CD14-positive monocyte (primary cell): Measurements from ENCODE around the gene PDE8A. TPM values are rescaled to one million over a fixed set of nuclear protein-coding genes. Genes with fewer than 3 reads are reported as not detected.

Experiments
- DNase-seq, 3 donors: peaks; one replicate each; pipeline ENCODE4 v3.0.0-alpha.2; 2011 to 2022
- H2AFZ ChIP-seq: 2 replicates; pipeline ENCODE4 v1.6.0; 2012; ENCODE audit warnings: mild to moderate bottlenecking, low read depth, low read length, inconsistent platforms; ENCODE audit not compliant: insufficient read depth, poor library complexity, severe bottlenecking
- H3K27ac ChIP-seq, 2 donors: 1 replicate in 1 of 2; 2 replicates in 1 of 2; pipeline ENCODE4 v1.5.1; 2012 to 2013; ENCODE audit warnings: low read length in 2 of 2, control low read depth in 1 of 2, inconsistent platforms in 1 of 2, low read depth in 1 of 2, mild to moderate bottlenecking in 1 of 2
- H3K27me3 ChIP-seq, 2 donors: one replicate each; pipeline versions ENCODE4 v1.6.0 to v1.6.1; 2011 to 2013; ENCODE audit warnings: low read length in 2 of 2; ENCODE audit not compliant: control insufficient read depth in 2 of 2, insufficient read depth in 2 of 2
- H3K36me3 ChIP-seq, 2 donors: replicated peaks in 1 of 2; 1 replicate in 1 of 2; 2 replicates in 1 of 2; pipeline versions ENCODE4 v1.5.1 to v1.6.1; 2012 to 2013; ENCODE audit warnings: low read length in 2 of 2, control low read depth in 1 of 2, inconsistent platforms in 1 of 2, mild to moderate bottlenecking in 1 of 2; ENCODE audit not compliant: insufficient read depth in 2 of 2, control insufficient read depth in 1 of 2
- H3K4me1 ChIP-seq, 2 donors: 1 replicate in 1 of 2; 2 replicates in 1 of 2; pipeline versions ENCODE4 v1.5.1 to v1.6.1; 2012 to 2013; ENCODE audit warnings: low read length in 2 of 2, control low read depth in 1 of 2, inconsistent platforms in 1 of 2, mild to moderate bottlenecking in 1 of 2, moderate library complexity in 1 of 2; ENCODE audit not compliant: insufficient read depth in 2 of 2, control insufficient read depth in 1 of 2
- H3K4me2 ChIP-seq: replicated peaks from 2 replicates; pipeline ENCODE3; 2012; ENCODE audit warnings: low read length, moderate library complexity, mild to moderate bottlenecking; ENCODE audit not compliant: poor library complexity, severe bottlenecking; ENCODE audit errors: extremely low read depth
- H3K4me3 ChIP-seq, 3 experiments: fragments of 200-600 bp in 1 of 3; sonication (generic) in 1 of 3; replicated peaks in 1 of 3; 1 replicate in 2 of 3; 2 replicates in 1 of 3; pipeline ENCODE4 v1.5.1; 2011 to 2013; ENCODE audit warnings: low read length in 3 of 3, mild to moderate bottlenecking in 3 of 3, control low read depth in 2 of 3, low read depth in 2 of 3, inconsistent platforms in 1 of 3, moderate library complexity in 1 of 3
- H3K79me2 ChIP-seq: 2 replicates; pipeline ENCODE4 v1.6.0; 2012; ENCODE audit warnings: mild to moderate bottlenecking, control low read depth, inconsistent platforms, low read length, moderate library complexity; ENCODE audit not compliant: insufficient read depth
- H3K9ac ChIP-seq: 2 replicates; pipeline ENCODE4 v1.6.0; 2017; ENCODE audit warnings: low read length, mild to moderate bottlenecking; ENCODE audit not compliant: insufficient read depth, poor library complexity, severe bottlenecking
- H3K9me3 ChIP-seq, 2 donors: replicated peaks in 1 of 2; 1 replicate in 1 of 2; 2 replicates in 1 of 2; pipeline versions ENCODE4 v1.5.1 to v1.6.1; 2012 to 2013; ENCODE audit warnings: low read length in 2 of 2, control low read depth in 1 of 2; ENCODE audit not compliant: control insufficient read depth in 1 of 2, insufficient read depth in 1 of 2
- H4K20me1 ChIP-seq: 2 replicates; pipeline ENCODE4 v1.6.0; 2012; ENCODE audit warnings: mild to moderate bottlenecking, low read length, control low read depth, moderate library complexity; ENCODE audit not compliant: insufficient read depth
- H3K27ac Mint-ChIP-seq, 7 donors: one replicate each; pipeline ENCODE4 v1.8.0; 2020; ENCODE audit warnings: mild to moderate bottlenecking in 7 of 7, mixed read lengths in 7 of 7, moderate library complexity in 6 of 7, inconsistent platforms in 2 of 7
- H3K27me3 Mint-ChIP-seq, 3 donors: one replicate each; pipeline ENCODE4 v1.8.0; 2021 to 2022; ENCODE audit warnings: low read depth in 3 of 3, mild to moderate bottlenecking in 3 of 3, mixed read lengths in 3 of 3, moderate library complexity in 3 of 3, inconsistent platforms in 1 of 3
- H3K36me3 Mint-ChIP-seq, 2 donors: one replicate each; pipeline ENCODE4 v1.8.0; 2020; ENCODE audit warnings: mixed read lengths in 2 of 2, inconsistent platforms in 1 of 2, mild to moderate bottlenecking in 1 of 2
- H3K4me1 Mint-ChIP-seq: one replicate; pipeline ENCODE4 v1.8.0; 2020; ENCODE audit warnings: mild to moderate bottlenecking, mixed read lengths
- H3K4me3 Mint-ChIP-seq, 2 donors: one replicate each; pipeline ENCODE4 v1.8.0; 2020; ENCODE audit warnings: mild to moderate bottlenecking in 2 of 2, mixed read lengths in 2 of 2, moderate library complexity in 1 of 2
- H3K9me3 Mint-ChIP-seq, 7 donors: one replicate each; pipeline ENCODE4 v1.8.0; 2020 to 2022; ENCODE audit warnings: mixed read lengths in 7 of 7, mild to moderate bottlenecking in 6 of 7, moderate library complexity in 6 of 7, inconsistent platforms in 2 of 7
- CTCF ChIP-seq: fragments of 200-600 bp; IDR thresholded peaks from one replicate; pipeline ENCODE4 v1.8.0; 2022; ENCODE audit warnings: antibody characterized with exemption, mild to moderate bottlenecking
- WGBS: methylation state at CpG from one replicate; pipeline ENCODE4 v1.1.5; 2013; ENCODE audit warnings: missing lambda C conversion rate; ENCODE audit not compliant: insufficient coverage; 5-methylcytosine and 5-hydroxymethylcytosine counted together
- intact Hi-C, 2 donors: fragments of 100-400 bp; cut with micrococcal nuclease; formaldehyde crosslinking; loops; one replicate each; pipeline versions ENCODE4 v1.15.0 to v1.15.1; 2023
- polyA plus RNA-seq, 3 donors: library from polyadenylated mRNA; depleted of rRNA in 1 of 3; unstranded in 2 of 3; stranded (reverse) in 1 of 3; fragments of 300-500 nt in 2 of 3; fragments of >200 nt in 1 of 3; fragmentation: Illumina TruSeq in 2 of 3; gene quantifications; 1 replicate in 2 of 3; 2 replicates in 1 of 3; pipeline ENCODE4 v1.2.3, GENCODE V29; 2012 to 2021

Gene PDE8A
- polyA plus RNA-seq, 3 donors: 2.8 to 33.4 (median 4.9) TPM

GRCh38 chr15:84983294-84983693 is 1.6 kb downstream of the PDE8A start:
- no peak for TF ChIP-seq CTCF
- H3K4me3 ChIP-seq: peak overlapping the region in 2 of 3 experiments; percentile 87 to 97
- Mint-ChIP-seq H3K27me3 (peaks cover 12 to 24% (median 14%) of the 10 kb centered on the region in 3 donors), H3K27ac (peak overlapping the region in 1 of 7 donors; percentile 61), H3K4me1 (peaks cover 48% of the 10 kb centered on the region), H3K36me3 (peaks cover 0 to 5% of the 10 kb centered on the region in 2 donors), H3K4me3 (peak overlapping the region; percentile 97 to 99), H3K9me3 (no peaks in the 10 kb centered on the region)
- peaks cover 0 to 9% of the 10 kb centered on the region in 2 donors for H3K27me3 ChIP-seq
- H3K9me3 ChIP-seq: no peaks in the 10 kb centered on the region
- H4K20me1 ChIP-seq: peaks cover 55% of the 10 kb centered on the region
- H3K9ac ChIP-seq: peak overlapping the region; percentile 88
- intact Hi-C loops: loop anchor here in 1 of 2 donors (5.0 to 10.0 kb wide), 2 partner anchors 59 to 268 kb away; partner anchors contain the start of gene SEC11A
- no peak overlapping the region for H3K27ac ChIP-seq
- peaks cover 22 to 32% of the 10 kb centered on the region in 2 donors for H3K4me1 ChIP-seq
- H3K79me2 ChIP-seq: peaks cover 53% of the 10 kb centered on the region
- peak in 2 of 3 donors; percentile 24 to 57 for DNase-seq
- WGBS: 86% methylated on average over 1 of the region's 4 CpGs
- no peaks in the 10 kb centered on the region for H3K36me3 ChIP-seq
- peak overlapping the region; percentile 85 for H3K4me2 ChIP-seq
- no peak overlapping the region for H2AFZ ChIP-seq

GRCh38 chr15:84983711-84984110 is 2.1 kb downstream of the PDE8A start:
- H3K27ac Mint-ChIP-seq: peak overlapping the region in 1 of 7 donors; percentile 2
- Histone ChIP-seq H3K79me2 (peaks cover 57% of the 10 kb centered on the region), H4K20me1 (peaks cover 59% of the 10 kb centered on the region), H2AFZ (no peak overlapping the region), H3K27me3 (peaks cover 0 to 9% of the 10 kb centered on the region in 2 donors), H3K36me3 (no peaks in the 10 kb centered on the region), H3K27ac (no peak overlapping the region), H3K9me3 (no peaks in the 10 kb centered on the region), H3K4me3 (peak overlapping the region in 1 of 3 experiments; percentile 97), H3K4me1 (peaks cover 22 to 36% of the 10 kb centered on the region in 2 donors), H3K4me2 (peak overlapping the region; percentile 85), H3K9ac (no peak overlapping the region)
- H3K4me3 Mint-ChIP-seq: peak overlapping the region in 1 of 2 donors; percentile 99
- no peaks in the 10 kb centered on the region for H3K9me3 Mint-ChIP-seq
- whole genome bisulfite sequencing: no CpG with 5 or more reads among the region's 2 CpGs
- H3K4me1 Mint-ChIP-seq: peaks cover 52% of the 10 kb centered on the region
- H3K36me3 Mint-ChIP-seq: peaks cover 0 to 5% of the 10 kb centered on the region in 2 donors
- H3K27me3 Mint-ChIP-seq: peaks cover 9 to 21% (median 14%) of the 10 kb centered on the region in 3 donors
- DNase-seq: no peak
- intact Hi-C loops: loop anchor here in 1 of 2 donors (5.0 to 10.0 kb wide), 2 partner anchors 59 to 269 kb away; partner anchors contain the start of gene SEC11A
- no peak for TF ChIP-seq CTCF
